ENCODE measurements around the gene DDX20.
"Not testable (repeated sequence)": the region's sequence is repeated elsewhere in the genome, so short reads cannot be mapped to it uniquely, and the experiment has no call there.

DDX20 gene

GRCh38 chr1:111795401-111795800 lies 39.7 kb downstream of the DDX20 start:
- no peak for DNase-seq

GRCh38 chr1:111798580-111798979 lies 42.9 kb downstream of the DDX20 start:
- DNase-seq = no peak

GRCh38 chr1:111799722-111800121 lies 44.0 kb downstream of the DDX20 start:
- not testable (repeated sequence) for DNase-seq

DNA sequence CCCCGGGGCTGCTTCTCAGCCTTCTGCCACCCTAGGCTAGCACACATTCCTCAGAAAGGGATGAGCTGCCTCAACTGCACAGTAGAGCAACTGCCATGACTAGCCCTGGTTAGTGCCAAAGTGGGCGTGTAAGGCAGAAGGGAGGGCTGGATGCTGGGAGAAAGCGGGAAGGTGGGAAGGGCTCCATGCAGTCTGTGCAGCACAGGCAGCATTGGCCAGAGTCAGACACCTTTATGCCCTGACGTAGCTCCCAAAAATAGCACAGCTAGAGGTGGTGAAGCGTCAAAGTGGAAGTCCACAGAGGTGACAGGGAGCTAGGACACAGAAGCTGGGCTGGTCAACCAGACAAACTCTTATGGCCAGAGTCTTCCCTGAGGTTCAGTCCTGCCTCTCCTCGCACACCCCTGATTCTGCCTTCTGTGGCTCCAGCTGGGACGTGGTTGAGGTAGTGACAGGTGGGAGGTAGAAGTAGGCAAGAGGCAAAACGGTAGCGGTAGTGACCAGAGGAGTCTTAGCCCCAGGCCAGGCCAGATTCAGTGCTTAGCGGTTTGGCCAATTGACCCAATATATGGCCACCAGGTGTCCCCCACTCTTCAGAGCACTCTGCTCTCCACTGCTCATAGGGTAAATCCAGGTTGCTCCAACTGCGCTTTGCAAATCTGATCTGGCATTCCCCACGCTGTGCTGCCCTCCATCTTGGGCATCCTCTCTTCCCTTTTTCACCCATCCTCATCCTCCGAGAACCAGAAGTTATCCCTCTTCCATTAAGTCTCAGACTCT lies 45.6 kb downstream of the DDX20 start:
- DNase-seq = no peak

GRCh38 chr1:111802110-111802509 lies 46.4 kb downstream of the DDX20 start:
- DNase-seq = no peak

DNA sequence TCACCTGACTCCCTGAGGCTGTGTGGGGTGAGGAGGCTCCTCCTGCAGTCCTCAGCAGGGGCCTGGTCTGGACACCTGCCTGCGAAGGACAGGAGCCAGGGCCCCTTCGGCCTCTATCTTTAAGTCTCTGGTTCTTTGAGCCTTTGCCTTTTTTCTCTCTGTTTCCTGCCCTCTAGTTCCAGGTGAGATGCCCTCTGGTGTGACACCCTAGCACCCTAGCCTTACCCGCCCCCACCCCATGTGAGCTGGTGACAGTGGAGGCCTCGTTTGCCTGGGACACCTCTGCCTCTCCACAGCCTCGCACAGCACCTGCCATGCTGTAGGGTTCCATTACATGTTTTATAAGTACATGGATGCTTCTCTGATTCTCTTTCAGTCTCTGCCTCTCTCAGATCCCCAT lies 47.3 kb downstream of the DDX20 start:
- DNase-seq = no peak

DNA sequence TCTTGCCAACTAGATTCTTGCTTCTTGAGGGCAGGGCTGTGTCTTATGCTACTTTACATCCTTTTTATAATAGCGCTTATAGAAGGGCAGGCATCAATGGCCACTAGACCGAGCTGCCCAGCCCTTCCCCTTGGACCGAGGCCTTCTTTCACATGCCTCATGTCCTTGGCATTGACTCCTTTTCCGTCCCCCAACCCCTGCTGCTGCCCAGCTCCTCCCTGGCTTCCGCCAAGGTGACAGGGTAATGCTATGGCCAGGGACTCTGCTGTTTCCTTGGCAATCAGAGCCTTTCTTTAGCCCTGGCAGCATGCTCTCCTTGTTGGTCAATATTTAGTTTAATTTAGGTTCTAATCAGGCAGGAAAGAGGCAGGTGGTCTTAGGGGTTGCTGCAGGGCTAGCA lies 48.2 kb downstream of the DDX20 start:
- no peak for DNase-seq

DNA sequence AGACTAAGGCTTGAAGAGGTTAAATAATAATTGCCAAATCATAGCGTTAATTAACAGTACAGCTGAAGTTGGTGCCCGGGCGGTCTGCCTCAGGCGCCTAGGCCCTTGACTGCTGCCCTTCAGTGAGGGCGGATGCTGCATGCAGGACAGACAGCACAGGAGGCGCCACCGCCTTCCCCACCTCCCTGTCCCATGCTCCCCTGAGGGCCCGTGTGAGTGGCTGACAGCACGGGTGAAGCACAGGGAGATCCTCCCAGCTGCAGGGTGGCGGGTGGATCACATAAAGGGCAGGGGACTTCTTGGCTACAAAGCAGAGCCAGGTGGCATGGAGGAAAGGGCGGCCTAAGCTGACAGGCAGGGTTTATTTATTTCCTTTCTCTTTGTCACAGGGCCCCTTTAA lies 49.1 kb downstream of the DDX20 start:
- no peak for DNase-seq

DNA sequence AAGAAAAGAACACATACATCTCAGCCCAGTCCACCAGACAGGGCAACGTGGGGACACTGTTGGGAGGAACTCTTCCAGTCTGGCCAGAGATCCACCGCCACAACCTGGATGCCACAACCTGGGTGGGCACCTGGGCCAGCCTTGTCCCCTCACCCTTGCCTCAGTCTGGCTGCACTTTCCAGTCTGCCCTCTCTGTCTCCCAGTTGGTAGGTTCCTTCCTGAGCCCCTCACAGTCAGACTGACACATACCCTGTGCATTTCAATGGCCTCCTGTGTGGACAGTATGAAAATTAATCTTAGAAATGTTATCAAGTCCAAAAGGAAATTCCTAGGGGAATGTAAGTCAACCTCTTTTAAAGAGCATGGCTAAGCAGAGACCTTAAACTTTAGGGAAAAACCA lies 49.5 kb downstream of the DDX20 start:
- DNase-seq = no peak

DNA sequence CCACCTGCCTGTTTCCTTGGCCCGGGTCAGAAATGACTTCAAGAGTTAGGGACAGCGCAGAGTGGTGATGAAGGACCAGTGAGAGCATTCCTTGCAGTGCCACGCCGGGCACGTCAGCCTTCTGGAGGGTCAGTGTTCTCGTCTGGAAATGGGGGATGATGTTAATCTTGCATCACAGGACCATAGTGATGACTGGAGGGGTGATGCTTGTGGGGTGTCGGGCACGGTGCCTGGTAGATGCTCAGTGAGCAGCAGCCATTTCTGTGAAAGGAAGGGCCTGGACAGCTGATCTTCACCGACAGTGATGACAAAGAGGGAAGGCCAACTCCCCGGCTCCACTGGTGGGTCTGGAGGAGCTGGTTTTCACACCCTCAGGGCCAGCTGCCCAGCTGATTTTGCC lies 56.2 kb downstream of the DDX20 start:
- DNase-seq = no peak

DNA sequence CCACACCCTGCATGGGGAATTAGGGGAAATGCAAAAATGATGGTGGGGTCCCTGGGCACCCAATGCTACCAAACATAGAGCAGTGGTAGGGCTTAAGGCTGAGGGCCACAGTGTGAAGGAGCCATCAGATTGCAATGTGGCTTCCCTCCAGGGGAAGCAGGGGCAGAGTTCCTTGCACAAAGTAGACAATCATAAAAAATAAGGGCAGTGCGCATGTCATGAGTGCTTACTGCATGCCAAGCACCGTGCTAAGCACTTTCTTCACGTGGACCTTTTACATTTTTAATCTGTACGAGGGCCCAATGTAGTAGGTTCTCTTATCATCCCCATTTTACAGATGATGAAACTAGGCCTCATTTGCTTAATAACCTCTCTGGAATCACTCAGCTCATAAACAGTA lies 56.6 kb downstream of the DDX20 start:
- no peak for DNase-seq

- DNase-seq = no peak
Measured at GRCh38 chr1:111813440-111814304, 58.0 kb downstream of the DDX20 start.

GRCh38 chr1:111814305-111814628 lies 58.6 kb downstream of the DDX20 start:
- DNase-seq = no peak

DNA sequence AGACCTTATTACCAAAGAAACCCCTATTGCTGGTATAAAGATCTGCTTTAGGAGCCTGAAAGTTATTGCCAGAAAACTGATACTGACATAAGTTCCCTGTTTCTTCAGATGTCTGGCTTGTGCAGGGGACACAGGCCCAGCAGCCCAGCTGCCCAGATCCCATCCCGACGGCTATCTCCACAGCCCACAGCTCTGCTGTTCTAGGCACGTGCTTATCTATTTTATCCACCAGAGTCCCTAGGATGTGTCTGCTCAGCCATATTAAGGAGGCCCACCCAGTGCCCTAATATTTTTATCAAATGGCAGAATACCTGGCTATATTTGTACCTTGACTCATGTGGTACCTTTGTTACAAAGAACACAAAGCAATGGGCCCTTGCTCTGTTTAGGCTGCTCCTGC lies 58.9 kb downstream of the DDX20 start:
- no peak for DNase-seq

All from midbrain (tissue), 1 donor.